C1 segment of cervical spinal cord (tissue), 14 donors: ENCODE results near the gene ATXN10.

Source experiments
- DNase-seq, 14 donors: peaks; one replicate each; lab custom pipeline; 2025; lab: John Stamatoyannopoulos, UW

ATXN10 gene

DNA sequence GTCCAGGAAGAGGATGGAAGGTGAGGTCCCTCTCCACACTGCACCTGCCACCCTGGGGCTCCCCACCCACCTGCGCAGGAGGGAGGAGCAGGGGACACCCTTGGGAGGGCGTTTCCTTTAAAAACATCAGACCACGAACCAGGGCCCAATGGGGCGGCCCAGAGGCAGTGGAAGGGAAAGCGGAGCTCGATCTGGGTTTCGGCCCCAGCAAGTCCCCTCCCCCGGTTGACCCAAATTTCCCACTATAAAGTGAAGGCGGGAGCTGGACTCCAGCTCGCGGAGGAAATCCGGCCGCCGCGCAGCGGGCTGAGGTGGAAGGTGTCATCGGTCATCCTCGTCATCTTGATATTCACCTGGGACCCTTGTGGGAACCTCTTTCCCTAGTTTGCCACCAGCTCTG, 206.0 kb downstream of the ATXN10 start:
- no peak for DNase-seq

DNA sequence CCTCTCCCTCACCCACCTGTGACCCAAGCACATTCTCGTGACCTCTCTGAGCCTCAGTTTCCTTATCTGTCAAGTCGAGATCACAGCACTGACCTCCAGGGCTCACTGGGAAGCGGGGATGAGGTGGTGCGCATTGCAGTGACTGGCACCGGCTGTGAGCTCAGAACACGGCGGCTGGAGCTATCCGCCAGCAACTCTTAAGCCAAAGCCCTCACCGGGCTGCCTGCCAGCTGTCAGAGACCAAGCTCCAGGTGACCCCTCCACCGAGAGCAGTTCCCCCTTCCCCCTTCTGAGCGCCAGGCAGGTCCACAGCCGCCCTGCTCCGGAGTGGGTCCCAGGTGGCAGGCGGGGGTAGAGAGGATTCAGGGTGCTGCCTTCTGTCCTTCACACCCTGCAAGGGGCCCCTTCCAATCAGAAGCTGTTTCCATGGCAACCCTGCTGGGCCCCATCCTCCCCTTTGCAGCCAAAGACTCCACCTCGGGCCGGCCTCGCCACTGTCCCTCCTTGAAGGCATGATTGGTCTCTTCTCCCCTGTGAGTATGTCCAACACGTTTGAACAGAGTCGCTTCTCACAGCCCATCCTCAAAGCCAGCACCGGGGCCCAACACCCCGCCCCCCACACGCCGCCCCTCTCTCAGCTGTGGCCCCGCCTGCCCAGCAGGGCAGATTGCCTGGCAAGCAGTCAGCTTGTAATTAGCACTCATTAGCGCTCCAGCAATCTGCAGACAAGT, 206.6 kb downstream of the ATXN10 start:
- DNase-seq: no peak

DNA sequence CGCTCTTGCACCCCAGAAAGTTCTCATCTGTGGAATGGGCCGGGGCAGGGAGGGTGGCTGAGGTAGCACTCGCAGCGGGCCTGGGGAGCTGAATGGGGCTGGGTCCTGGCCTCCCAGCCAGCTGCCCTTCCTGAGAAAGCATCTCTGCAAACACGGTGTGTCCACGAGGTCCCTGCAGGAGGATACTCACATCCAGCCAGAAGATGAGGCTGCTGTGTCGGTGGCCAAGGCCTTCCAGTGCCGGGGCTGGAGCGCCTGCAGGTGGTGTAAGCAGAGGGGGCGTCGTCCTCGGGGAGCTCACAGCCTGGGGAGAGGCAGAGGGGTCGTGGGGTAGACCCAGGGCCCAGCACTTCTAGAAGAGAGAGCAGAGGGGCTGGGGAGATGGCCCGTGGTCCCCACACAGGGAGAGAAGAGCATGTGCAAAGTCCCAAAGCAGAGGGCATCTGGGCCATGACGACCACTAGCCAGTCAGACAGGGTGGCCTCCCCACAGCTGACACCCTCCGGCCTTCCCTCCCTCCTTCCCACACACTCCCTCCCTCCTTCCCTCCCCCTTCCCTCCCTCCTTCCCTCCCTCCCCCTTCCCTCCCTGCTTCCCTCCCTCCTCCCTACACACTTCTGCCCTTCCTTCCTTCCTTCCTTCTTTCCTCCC, 207.4 kb downstream of the ATXN10 start:
- DNase-seq: no peak

DNA sequence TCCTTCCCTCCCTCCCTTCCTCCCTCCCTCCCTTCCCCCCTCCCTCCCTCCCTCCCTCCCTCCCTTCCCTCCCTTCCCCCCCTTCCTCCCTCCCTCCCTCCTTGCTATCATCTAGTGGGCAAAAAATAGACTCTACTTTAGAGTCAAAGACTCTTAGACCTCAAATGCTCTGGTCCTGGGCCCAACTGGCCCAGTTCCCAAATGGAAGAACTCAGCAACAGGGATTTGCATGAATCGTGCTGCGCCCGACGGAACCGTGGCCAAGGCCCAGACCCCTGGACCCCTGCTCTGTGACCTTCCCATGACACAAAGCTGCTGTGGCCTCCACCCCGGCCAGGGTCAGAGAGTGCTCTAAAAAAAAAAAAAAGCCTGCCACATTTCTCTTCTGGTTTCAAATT, 207.9 kb downstream of the ATXN10 start:
- no peak for DNase-seq

DNA sequence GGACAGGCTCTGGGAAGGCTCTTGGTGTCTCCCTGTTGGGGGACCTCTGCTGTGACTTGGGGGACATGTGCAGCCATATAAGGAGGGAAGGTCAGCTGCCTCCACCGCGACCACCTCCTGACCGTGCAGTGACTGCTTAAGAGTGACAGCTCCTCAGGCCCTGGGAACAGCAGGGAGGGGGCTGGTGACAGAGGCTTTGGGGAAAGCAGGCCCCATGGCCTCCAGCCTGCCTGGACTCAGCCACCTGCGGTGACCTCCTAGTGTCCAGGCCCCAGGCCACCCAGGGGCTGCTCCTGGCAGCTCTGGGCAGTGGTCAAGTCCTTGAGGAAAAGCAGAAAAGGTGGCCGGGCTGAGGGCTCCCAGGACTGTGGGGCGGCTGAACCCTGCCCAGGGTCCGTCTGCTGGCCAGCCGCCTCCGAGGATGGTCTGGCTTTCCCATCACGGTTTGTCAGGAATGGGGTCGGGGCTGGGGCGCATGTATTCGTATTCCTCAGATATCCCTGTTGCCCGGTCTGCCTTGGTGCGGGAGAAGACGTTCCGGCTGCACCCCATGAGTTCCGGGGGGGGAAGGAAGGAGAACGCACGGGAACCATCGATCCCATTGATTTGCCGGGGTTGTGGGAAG, 208.6 kb downstream of the ATXN10 start:
- no peak for DNase-seq

DNA sequence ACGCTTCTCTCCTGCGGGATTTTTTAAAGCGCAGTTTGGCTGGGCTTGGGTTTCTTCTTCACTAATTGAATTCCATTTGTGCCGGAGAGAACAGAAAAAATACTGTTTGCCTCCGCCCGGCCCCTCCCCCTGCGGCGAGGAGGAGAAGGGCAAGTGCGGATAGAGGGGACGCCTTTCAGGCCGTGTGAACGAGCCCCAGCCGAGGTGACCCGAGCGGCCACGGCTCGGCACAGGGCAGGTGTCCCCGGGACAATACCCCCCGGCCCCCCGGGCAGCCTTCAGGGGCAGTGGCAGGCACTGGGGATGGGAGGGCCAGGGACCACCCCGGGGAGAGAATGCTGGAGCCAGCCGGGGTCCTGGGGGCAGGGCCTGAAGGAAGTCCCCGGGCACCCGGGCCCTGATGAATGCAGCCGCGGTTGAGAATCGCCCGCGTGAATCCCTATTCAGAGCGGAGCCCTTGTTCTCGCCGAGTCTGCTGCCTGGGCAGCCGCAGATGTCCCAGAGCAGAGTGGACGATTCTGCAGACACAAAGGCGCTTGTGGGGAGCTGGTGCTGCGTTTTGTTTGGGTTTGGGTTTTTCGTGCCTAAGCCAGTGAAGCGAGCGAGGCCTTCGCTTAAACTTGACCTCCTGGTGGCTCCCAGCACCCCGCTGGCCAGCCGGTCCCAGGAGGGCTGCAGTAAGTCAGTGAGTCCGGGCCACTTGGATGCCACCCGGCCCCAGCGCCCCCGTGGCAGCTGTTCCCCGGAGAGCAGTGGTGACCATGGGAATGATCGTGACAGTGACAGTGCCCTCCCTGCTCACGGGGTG, 209.3 kb downstream of the ATXN10 start:
- DNase-seq: peak in 3 of 14 donors; percentile 29 to 43 (median 35)

DNA sequence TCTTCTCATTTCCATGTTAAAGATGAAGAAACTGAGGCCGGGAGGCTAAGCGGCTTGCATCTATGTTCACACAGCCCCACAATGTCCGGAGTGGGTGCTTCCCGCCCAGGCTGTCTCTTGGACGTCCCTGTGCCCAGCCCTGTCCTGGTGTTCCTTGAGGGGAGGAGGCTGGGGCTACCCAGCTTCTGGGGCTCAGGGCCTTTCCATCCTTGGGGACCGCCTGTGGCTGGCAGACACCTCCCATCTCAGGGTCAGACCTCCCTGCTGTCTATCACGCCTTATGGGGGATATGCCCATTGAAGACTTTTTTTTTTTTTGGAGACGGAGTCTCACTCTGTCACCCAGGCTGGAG, 209.9 kb downstream of the ATXN10 start:
- no peak for DNase-seq

DNA sequence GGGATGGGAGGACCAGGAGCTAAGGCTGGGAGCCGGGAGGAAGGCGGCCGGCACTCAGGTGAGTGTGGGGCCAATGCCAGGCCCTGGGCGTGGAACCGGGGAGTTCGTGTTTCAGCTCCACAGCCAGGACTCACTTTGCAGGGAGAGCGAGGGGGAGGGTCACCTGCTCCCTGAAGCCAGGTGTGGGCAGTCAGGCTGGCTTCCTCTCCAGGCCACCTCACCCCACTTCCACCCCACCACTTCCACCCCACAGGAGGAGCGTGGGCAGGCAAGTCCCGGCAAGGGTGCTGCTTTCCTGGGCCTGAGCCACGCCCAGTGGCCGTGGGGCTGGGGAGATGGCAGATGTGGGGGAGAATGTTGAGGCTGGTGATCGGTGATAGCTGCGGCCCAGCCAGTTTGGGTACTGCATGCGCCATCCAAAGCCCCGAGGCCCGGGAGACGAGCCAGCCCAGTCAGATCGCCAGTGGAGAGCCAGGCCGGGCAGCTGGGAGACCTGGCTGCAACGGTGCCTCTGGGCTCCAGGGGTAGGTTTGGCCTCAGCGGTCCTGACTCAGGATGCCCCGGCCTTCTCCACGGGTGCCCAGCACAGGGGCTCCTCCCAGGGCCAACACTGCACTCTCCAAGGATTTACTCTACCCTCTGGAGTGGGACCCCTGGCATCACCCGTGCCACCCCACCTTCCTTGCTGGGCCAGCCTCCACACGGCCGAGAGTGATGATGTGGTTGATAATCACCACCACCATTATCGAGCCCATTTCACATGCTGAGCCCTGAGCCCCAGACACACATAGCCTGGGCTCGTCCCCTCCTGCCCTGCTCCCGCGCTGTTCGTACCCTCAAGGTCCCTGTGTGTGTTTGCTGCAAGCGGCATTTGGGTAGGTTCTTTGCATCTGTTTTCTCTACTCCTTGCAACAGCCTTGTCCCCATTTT, 211.5 kb downstream of the ATXN10 start:
- peak in 1 of 14 donors; percentile 19 for DNase-seq

DNA sequence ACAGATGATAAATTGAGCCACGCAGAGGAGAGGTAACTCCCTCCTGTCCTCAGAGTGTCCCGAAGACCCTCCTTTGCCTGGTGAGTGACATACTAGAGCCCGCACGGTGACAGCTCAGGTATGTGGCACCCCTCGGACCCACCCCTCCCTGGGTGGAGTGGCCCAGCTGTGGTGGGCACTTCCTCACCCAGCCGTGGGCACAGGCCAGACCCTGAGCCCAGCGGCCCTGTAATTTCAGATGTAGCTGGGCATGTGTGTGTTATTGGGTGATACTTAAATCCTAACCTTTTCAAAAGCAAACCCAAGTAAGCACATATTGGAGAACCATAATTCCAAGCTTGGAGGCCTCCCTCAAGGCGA, 212.2 kb downstream of the ATXN10 start:
- no peak for DNase-seq

DNA sequence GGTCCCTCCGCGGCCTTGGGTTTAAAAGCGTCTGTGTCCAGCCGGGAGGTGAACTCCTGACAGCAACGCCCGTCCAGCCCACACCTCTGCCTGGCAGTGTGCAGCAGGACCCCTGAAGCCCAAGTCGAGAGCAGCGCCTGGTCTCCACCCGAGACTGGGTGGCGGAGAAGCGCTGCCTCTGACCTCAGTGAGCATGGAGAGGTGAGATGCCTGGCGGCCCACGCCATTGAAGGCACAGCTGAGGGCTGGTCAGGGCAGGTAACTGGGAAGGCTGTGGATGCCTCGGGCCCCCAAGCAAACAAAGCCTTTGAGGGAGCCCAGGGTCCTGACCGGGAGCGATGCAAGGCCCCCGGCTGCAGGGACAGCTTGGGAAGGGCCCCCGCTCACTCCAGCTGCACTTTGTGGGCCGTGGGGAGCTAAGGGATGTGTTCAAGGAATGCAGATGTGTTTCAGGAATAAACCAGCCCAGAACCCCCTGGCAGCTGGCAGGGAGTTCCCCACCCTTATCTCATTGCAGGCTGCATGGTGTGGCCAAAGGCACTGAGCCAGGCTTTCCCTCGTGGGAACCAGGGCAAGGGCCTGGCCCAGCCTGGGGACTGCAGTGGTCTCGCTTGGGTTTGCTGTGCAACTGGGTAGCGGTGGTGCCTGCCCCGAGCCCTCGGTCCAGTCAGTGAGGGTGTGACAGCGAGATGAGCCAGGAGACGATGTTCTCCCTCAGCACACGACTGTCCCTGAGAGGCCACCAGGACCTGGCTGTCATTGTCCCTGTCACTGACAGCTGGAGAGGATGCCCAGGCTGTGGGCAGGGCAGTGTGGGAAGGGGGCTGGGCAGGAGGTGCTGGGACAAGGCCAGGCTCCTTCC, 212.8 kb downstream of the ATXN10 start:
- no peak for DNase-seq

DNA sequence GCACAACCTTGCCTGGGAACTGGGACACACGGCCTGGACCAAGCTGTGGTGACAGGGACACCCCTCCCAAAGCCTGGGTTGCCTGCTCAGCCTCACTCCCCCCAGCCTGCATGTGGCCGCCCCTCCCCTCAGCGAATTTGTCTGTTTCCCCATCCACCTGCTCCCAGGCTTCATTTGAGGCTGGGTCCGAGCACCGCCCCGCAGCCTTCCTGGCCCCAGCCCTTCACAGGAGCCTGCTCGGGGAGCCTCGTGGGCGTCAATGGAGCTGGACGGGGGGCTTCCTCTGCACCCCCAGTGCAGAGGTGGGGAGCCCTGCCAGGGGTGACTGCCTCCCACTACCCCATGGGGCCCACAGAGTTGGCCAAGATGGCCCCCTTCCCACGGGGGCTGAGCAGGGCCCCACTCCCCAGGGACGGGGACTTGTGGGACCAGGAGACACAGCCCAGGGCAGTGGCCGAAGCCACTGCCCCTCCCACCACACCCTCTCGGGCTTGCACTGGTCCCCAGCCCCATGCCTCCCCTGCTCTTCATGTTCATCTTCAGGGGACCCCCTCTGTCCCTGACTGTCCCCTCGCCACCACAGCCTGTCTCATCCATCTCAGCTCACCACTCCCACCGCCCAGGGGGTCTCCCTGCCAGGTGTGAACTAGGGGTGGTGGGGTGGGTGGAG, 213.7 kb downstream of the ATXN10 start:
- DNase-seq: no peak

DNA sequence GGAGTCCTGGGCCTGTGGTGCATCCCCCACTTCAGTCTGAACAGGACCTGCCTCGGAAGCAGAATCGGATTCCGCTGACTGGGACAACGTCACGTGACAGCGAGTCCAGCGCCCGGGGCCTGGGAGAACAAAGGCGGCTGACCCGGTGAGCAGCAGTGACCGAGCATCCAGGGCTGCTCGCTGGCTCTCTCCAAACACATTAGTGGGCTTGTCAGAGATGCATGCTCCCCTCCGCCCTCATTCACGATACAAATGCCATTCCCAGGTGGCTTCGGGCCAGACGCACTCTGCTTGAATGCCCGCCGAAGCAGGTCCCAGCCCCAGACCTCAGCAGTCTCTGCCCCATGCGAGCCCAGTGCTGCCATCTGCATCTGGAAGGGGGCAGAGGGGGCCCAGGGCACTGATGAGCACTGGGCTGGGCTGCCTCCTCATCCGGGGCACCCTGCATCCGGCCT, 214.3 kb downstream of the ATXN10 start:
- DNase-seq: peak in 8 of 14 donors; percentile 17 to 49 (median 30)

DNA sequence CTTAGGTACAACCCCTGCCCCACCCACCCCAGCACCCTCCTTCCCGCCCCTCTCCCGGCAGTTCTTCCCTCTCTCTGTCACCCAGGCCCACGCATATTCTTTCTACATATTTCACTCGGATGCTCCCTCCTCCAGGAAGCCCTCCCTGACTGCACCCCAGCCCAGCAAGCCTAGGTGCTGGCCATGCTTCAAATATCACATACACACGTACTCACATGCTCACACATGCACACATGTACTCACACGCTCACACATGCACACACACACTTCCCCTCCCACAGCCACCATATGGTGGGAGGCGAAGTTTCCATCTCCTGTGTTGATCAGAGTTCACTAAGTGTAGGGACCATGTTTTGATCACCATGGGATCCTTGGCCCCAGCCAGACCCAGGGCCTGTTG, 214.9 kb downstream of the ATXN10 start:
- DNase-seq: no peak

DNA sequence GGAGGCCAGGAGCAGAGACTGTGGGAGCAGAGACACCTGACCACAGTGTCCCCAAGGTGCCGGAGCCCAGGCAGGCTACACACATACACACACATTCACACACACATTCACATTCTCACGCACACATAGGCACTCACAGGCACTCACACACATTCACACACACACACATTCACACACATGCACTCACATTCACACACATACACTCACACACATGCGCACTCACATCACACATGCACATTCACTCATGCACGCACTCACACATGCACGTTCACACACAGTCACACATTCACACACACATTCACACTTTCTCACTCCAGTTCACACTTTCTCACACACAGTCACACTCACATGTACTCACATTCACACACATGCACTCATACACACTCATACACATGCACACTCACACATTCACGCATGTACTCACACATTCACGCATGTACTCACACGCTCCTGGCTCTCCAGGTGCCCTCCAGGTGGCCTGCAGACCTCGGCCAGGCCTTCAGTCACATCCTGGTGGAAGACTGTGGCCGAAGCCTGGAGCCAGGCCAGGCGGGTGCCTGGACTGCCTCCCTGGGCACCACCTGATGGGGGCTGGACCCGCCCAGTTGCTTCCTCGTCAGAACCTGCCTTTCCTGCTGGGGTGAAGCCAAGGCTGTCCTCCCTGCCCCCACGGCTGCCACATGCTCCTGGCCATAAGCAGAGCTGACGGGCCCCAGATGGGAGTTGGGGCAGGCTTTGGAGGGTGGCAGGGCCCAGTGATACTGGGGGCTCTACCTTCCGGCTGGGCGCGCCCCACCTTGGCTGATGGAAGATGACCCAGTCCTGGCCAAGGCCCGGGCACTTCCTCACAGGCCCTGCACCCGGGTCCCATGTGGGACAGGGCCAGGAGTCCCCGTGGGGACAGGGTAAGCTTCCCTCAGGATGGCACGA, 215.8 kb downstream of the ATXN10 start:
- no peak for DNase-seq

DNA sequence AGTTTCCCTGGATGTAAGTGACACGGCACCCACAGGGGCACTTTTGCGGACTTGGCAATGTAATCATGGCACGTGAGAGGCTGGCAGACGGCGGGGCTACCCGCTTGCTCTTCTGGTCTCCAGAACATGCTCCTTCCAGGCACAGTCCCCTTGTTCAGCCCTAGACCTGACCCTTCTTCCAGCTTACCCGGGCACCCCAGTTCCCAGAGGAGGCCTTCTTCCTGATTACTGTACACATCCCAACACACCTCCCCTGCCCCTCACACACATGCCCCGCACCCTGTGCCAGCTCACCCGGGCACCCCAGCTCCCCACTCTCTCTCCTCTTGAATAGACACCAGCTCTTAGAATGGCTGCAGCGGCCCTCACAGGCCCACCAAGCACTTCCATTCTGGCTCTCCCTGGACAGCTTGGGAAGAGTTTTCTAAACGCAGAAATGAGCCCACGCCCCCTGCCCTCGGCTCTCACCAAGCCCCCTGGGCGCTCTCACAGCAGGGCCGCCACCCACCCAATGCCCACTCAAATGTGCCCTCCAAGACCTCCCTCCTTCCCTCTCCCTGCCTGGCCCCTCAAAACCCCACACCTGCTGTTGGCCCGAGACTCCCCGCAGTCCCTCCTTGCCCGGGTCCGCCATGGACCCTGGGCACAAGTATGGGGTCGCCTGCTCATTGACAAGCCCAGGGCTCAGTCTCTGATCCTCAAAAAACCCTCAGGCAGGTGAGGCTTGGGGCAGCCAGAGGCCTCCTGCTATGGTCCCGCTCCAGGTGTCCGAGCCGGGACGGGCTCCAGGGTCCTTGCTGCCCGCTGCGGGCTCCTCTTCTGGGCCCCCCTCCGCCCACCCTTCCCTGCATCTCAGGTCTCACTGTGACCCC, 216.8 kb downstream of the ATXN10 start:
- no peak for DNase-seq

DNA sequence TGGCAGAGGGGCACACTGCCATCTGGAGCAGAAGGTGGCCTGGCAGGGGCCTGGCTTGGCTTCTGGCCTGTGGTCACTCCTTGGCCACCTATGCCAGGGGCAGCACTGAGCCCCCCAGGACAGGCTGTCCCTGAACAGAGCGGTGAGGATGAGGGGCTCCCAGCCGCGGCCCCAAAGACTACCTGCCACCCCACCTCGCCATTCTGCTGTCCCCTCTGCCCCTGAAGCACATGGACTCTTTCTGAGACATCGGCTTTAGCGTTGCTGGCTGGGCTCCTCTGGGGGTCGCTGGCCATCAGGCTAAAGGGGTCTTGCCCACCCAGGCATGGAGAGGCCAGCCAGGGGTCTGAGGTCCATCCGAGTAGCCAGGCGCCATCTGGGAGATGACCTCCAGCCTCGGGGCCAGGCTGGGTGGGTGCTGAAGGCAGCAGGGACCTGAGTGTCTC, 217.5 kb downstream of the ATXN10 start:
- no peak for DNase-seq
